Caki2 (cell line): ENCODE measurements around the gene FBXO8. TPM values are rescaled to one million over a fixed set of nuclear protein-coding genes. Genes with fewer than 3 reads are reported as not detected.
"Not testable (repeated sequence)": the region's sequence is repeated elsewhere in the genome, so short reads cannot be mapped to it uniquely, and the experiment has no call there.

Source experiments
- DNase-seq: peaks from one replicate; pipeline ENCODE4 v3.0.0-alpha.2; 2015; ENCODE audit warnings: low read depth
- in situ Hi-C: cut with HindIII; loops from 2 replicates; pipeline ENCODE4 v1.10.0; 2016; ENCODE audit warnings: low sequenced_read_pairs, low pct_unique_long_range_greater_than_20kb, mixed read lengths
- total RNA-seq: library from RNA; depleted of rRNA; stranded (reverse); fragments of >200 nt; shearing (Covaris generic); gene quantifications from 2 replicates; pipeline ENCODE4 v1.2.3, GENCODE V29; 2014; ENCODE audit warnings: low replicate concordance; rRNA removed

FBXO8 gene, protein sequence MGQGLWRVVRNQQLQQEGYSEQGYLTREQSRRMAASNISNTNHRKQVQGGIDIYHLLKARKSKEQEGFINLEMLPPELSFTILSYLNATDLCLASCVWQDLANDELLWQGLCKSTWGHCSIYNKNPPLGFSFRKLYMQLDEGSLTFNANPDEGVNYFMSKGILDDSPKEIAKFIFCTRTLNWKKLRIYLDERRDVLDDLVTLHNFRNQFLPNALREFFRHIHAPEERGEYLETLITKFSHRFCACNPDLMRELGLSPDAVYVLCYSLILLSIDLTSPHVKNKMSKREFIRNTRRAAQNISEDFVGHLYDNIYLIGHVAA
- 23.6 and 33.1 TPM in 2 replicates for total RNA-seq

DNA sequence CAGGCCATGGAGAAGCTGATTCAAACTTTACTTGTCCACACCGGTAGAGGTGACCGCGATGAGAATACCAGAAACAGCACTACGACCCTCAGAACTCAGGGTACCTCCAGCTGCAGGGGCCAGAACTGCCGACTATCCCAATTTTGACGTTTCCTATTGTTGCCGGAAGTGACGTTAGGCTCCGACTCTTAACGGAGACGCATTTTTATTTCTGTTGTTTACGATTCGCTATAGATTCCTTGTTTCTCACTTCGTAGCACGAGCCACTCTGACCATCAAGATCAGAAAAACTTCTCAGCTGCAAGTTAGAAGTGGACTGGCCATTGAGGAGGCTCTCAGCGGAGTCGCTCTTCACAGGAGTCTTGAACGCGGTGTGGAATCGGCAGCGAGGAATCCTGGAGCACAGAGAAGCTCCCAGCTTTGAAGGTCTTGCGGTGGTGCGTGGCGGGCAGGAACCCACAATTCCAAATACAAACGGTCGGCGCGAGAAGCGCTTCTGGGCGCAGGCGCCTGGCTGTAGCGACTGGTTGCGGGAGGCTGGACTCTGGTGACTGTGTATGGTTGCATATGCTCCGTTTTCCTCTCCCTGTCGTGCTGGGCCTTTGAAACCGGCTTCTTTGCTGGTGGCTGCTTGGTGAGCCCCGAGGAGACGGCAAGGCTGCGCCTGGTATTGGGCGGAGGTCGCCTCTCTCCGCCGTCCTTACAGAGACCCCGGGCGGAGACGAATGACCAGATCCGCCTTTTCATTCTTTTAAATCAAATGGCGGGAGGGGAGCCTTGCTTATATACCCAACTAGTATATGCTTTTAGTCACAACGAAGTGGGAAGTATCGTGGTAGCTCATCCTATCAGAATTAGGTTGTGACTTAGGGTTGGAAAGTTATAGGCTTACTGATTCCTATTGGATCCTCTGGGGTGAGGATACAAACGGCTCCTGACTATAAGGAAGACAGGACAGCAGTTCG is at the start of gene FBXO8, which contains the start of gene CEP44:
Gene FBXO8 (minus strand): TSS at position 161 of the 965 bp plus-strand sequence. CDS start 20,575 bp downstream, outside the sequence.
Gene CEP44 (plus strand): TSS at position 405 of the 965 bp plus-strand sequence. CDS start 15,211 bp downstream, outside the sequence.
- in situ Hi-C loops: no loop called here

DNA sequence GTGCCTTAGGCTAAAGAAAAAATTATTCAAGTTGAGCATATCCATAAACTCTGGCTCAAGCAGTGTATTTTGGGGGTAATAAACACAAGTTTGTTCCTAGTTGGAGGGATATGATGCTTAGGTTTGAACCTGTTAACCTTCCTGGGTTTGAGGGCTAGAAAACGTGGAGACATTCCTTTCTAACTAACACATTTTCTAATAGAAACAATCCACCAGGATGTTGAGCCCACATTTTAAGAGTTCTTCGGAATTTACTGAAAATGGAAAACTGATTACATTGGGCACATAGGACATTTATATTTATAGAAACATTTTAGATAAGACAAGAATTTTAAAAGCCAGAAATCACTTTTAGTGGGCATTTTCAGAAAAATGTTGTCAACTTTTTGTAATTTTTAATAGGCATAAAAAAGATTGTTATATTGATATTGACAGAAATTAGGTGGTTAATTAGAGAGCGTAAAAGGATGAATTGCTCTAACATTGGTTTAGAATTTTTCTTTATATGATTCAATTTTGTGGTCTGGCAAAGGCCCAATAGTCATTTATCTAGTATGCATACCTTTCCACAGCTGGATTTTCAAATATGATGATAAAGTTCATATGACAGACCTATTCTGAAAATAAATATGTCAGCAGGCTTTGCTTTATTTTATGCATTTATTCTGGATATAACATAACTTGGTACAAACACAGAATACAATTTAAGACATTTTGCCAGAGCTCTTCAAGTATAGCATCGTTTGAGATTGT is 49.5 kb upstream of the FBXO8 start:
- DNase-seq: no peak

More for the DNA sequence above, at the start of gene FBXO8, which contains the start of gene CEP44:
- DNase-seq: peak; percentile 82

DNA sequence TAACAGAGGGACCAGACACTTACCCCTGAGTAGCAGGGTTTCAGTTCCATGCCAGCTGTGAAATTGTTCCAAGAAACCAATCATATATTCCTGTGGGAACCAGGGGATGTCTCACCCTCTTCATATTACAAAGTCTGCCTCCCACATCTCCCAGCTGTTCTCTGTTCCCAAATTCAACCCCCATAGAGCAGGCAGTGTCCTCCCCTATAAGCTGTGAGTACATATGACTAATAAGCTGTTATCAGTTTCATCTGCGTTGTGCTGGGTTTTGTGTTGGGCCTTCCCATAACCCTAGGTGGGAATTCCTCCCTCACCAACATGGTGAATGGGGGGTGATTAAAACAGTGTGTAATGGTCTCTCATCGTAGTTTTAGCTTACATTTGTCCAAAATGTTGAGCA is 41.3 kb upstream of the FBXO8 start:
- in situ Hi-C loops: no loop called here
- no peak for DNase-seq

More for the DNA sequence above, 49.5 kb upstream of the FBXO8 start:
- in situ Hi-C loops: no loop called here

DNA sequence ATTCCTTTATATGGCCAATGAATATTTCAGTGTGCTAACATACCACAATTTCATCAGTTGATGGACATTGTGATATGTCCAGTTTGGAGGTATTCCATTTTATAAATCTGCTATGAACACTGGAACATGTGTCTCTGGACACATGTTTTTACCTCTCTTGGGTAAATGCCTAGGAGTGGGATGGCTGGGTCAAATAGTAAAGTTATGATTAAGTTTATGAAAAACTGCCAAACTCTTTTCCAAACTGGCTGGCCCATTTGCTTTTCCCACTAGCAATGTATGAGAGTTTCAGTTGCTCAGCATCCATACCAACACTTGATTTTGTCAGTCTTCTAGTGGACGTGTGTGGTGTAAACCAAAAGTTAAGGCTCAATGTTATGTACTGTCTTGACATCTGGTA is 40.8 kb upstream of the FBXO8 start:
- in situ Hi-C loops: no loop called here

DNA sequence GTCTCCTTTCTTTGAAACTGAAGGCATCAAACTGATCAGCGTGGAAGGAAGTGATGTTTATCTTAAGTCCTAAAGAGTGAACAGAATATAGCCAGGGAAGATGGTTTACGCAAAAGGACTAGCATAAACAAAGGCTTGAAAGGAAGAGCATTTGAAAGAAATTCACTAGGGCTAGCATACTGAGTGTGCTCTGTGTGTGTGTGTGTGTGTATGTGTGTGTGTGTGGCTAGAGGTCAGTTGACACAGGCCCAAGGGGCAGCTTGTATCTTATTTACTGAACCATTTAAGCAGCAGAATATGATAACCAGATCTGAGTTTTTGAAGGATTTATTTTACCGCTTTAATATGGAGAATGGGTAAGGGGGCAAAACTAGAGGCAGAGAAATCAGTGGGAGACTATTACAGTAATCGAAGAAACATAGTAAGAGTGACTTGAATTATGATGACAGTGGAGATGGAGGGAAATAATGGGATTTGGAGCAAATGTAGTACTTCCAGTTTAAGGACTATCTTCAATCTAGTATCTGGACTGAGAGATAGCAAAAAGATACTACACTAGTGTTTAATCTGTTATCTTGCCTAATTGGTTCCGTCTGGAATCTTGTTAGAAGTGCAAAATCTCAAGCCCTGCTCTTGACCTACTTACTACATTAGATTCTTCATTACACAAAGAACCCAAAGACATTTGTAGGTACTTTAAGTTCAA is 37.2 kb upstream of the FBXO8 start:
- DNase-seq: no peak
- in situ Hi-C loops: no loop called here

More for the DNA sequence above, 40.8 kb upstream of the FBXO8 start:
- no peak for DNase-seq

DNA sequence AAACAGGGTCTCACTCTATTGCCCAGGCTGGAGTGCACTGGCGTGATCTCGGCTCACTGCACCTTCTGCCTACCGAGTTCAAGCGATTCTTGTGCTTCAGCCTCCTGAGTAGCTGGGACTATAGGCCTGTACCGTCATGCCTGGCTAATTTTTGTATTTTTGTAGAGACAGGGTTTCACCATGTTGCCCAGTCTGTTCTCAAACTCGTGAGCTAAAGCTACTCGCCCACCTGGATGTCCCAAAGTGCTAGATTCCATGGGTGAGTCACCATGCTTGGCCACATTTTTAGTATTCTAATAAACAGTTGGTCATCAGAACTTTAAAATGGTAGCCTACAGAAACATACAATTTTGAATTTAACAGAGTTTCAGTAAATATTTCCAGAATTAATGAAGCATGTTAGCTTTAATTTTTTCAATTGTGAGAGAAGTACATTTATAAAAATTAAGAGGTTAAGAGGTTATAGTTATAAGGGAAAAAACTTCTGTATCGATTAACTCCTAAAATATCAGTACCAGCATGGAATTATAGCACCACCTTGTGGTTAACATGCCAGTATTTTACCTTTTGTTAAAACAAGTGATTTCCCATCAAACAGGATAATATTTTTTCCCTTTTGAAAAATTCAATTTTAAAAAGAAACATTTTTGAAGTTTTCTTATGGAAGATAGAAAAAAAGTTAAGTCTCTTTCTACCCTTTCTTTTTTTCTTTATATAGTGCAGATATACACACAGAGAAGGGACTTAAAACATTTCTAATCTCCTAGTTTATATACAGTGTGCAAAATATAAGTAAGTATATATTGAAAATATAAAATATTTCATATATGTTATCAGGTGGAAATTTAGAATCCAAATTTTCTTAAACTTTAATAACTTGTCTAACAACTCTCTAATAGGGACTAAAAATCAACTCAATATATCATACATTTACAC is 35.6 kb upstream of the FBXO8 start:
- in situ Hi-C loops: no loop called here
- DNase-seq: peak; percentile 51

DNA sequence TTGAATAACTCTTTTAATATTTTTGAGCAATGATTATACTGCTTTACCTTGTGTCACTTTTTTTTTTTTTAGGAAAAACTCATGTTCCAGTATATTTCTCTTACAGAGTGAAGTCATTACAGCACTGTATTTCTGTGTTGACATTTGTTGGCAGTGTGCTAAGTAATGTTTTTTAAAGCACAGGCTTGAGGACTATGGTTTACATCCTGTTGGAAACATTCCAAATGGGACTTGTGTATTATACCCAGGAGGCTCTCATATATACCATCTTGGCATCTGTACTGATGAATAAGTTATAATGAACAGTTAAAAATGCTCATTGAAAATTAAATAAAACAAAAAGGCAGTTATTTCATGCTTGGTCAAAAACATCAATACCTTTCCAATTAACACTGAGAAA is 34.1 kb upstream of the FBXO8 start:
- no peak for DNase-seq
- in situ Hi-C loops: no loop called here

DNA sequence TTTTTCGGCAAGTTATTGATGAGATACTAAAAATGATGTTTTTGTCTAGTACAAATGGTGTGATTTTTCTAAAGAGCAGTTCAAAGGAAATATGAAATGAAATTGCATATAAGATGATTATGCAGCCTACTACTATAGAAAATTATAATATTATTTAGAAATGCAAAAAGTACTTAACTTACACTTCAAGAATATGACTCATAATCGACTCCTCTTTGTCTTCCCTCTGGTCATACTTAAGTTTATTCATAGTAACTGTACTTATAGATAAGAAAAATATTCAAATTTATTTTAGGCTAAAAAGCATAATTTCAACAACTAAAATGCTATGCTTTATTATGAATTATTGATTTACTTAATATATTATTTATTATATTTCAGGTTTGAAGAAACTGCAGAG is 33.5 kb upstream of the FBXO8 start:
- DNase-seq: no peak
- in situ Hi-C loops: no loop called here

DNA sequence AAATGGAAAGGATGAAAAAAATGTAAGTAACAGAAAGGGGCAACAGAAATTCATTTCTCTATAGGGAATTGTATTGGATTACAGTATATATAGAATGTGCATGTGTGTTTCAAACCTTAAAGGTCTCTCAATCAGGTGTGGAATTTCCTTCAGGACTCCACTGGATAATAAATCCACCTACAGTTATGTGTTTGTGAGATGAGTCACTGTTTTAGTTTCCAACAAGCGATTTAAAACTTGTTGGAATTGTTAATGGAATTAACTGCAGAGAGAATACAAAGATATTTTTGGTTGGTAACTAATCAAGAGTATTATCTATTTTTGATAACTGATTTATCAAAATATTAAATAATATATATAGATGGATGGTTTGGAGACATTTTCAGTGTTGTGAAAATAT is 33.1 kb upstream of the FBXO8 start:
- DNase-seq: no peak
- in situ Hi-C loops: no loop called here

DNA sequence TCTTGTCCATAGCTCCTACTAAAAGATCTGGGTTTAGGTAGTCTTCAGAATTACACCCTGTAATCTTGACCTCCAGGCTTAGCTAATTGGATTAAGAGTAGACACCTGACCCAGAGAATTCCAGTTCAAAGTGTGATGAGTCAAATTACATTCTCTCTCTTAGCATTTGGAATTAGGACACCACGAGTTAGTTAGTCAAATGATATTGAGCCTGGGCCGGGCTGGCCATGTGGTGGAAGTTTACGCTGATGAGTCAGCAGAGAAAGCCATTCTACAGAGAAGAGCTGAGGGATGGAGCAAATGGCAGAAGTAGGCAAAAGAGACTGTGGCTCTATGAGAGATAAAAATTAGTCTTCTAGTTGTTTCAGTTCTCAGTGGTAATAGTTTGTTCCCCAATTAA is 31.3 kb upstream of the FBXO8 start:
- in situ Hi-C loops: no loop called here
- peak; percentile 71 for DNase-seq

DNA sequence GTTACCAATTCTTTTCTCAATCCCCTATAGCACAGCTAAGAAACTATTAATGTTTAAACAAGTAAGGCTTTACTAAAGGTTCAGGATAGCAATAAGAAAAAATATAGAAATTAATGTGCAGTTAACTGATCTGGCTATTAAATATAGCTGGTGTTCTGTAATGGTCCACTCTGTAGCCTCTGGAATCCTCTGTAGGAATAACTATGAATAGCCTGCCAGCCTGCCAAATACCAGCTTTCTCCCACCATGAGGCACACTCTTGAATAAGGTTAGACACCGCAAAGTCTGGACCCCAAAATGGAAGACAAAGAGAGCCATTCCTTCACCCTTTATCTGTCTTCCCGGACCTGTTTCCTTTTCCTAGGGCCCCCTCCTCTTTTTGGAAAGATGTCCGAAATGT is 30.8 kb upstream of the FBXO8 start:
- DNase-seq: no peak

DNA sequence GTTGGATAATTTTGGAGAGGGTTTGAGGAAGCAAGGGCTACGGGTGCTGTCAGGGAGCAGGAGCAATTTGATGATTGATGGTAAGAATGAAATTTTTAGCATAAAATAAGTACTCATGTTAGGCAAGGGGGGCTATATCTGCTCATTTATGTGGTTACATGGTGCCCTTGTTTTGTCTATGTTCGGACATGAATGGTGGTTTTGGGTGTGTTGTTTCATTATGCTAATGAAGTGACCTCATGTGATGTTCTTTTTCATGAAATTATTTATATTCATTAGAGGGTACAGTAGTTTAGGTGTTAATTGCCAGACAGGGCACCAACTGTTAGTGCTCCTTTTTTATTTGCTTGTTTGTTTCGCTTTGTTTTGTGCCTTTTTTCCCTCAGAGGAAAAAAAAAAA is 29.5 kb upstream of the FBXO8 start:
- no peak for DNase-seq
- in situ Hi-C loops: no loop called here

More for the DNA sequence above, 30.8 kb upstream of the FBXO8 start:
- in situ Hi-C loops: no loop called here

DNA sequence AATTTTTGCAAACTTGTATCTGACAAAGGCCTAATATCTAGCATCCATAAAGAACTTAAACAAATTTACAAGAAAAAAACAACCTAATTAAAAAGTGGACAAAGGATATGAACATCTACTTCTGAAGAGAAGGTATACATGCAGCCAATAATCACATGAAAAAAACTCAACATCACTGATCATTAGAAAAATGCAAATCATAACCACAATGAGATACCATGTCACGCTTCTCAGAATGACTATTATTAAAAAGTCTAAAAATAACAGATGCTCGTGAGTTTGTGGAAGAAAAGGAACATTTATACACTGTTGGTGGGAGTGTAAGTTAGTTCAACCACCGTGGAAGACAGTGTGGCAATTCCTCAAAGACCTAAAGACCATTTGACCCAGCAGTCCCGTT is 24.2 kb upstream of the FBXO8 start:
- DNase-seq: no peak
- in situ Hi-C loops: no loop called here

DNA sequence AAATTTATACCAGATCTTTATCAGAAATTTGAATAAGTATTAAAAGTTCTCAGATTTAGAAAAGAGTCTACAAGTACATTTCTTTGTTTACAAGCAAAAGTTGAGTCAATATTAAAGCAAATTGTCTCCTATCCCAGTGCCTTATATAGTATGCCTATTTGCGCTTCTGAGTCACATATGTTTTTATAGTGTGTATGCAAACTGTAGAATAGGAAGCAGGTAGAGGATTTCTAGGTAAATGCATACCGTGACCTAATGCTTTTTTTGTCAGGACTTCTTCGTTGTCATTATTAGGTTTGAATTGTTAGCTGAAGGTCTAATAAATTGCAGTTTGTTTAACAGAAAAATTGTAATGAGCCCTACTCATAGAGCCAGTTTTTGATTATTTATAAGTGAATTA is 22.5 kb upstream of the FBXO8 start:
- DNase-seq: no peak
- in situ Hi-C loops: no loop called here

DNA sequence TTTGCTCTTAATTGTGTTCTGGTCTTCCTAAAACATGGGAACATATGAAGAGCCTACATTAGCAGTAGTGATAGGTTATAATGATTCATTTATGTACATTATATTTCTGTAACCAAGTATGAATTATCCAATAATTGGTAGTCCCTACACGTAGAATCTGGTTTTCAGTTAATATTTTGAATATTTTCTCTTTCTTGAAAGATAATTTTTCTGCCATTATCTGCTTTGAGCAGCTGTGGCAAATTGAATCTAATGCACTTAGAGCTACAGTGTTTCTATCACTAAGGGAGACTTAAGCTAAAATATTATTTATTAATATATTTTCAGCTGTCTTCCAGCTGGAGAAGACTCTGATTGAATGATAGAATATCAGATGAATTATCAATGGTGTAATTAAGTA is 21.2 kb upstream of the FBXO8 start:
- in situ Hi-C loops: no loop called here

DNA sequence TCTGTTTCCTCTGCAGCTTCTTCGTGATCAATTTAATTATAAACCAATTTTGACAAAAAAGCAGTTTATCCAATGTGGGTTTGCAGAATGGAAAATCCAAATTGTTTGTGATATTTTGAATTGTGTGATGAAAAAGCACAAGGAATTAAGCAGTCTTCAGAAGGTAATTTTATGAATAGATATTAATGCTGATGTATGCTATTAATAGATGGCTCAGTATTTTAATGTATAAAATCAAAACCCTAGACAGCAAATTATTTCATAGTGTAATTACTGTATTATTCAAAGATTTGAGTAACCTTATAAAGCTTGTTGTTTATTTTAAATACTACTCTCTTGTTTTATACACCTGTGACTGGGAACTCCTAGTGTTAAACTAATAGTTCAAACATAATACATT is 20.2 kb upstream of the FBXO8 start:
- in situ Hi-C loops: no loop called here
- no peak for DNase-seq

More for the DNA sequence above, 21.2 kb upstream of the FBXO8 start:
- DNase-seq: no peak

DNA sequence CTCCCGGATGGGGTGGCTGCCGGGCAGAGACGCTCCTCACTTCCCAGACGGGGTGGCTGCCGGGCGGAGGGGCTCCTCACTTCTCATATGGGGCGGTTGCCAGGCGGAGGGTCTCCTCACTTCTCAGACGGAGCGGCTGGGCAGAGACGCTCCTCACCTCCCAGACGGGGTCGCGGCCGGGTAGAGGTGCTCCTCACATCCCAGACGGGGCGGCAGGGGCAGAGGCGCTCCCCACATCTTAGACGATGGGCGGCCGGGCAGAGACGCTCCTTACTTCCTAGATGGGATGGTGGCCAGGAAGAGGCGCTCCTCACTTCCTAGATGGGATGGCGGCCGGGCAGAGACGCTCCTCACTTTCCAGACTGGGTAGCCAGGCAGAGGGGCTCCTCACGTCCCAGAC is 11.7 kb upstream of the FBXO8 start:
- DNase-seq, in situ Hi-C loops: not testable (repeated sequence)
